Endothelial cell of umbilical vein (primary cell): ENCODE data around the gene ZC3H18. TPM values are rescaled to one million over a fixed set of nuclear protein-coding genes. Genes with fewer than 3 reads are reported as not detected.

ENCODE experiments used
- BruUV-seq: library from RNA; stranded (reverse); fragments of 400-500 nt; replicated peaks from 2 replicates; lab custom pipeline; 2021; lab: Mats Ljungman, UMichigan
- CTCF ChIA-PET: fragments of 300-600, 350-600 bp; sonication (Branson Sonifier 250); formaldehyde crosslinking; loops from one replicate; lab custom pipeline; 2021; ENCODE audit warnings: antibody characterized with exemption, inconsistent platforms; lab: Charles Lee
- POLR2A ChIA-PET: fragments of 300-600, 350-600 bp; sonication (Branson Sonifier 250); formaldehyde crosslinking; loops from one replicate; lab custom pipeline; 2021; ENCODE audit warnings: antibody characterized with exemption, inconsistent platforms; lab: Charles Lee
- DNase-seq: peaks from one replicate; pipeline ENCODE4 v3.0.0-alpha.2; 2011; ENCODE audit warnings: low read depth, low spot score
- FAIRE-seq: peaks from 2 replicates; lab custom pipeline; 2011; peaks lifted over from hg19 to GRCh38; lab: Jason Lieb, UNC
- H2AFZ ChIP-seq: 2 replicates; pipeline ENCODE4 v1.6.0; 2012; ENCODE audit warnings: low read depth, low read length, control low read depth, inconsistent platforms
- H3K27ac ChIP-seq: 2 replicates; pipeline ENCODE4 v1.5.1; 2011; ENCODE audit warnings: low read depth, mild to moderate bottlenecking, control low read depth, low read length, moderate library complexity; ENCODE audit not compliant: insufficient read depth
- H3K27me3 ChIP-seq, 2 experiments: 2 replicates each; pipeline versions ENCODE4 v1.6.0 to v1.6.1; 2011; ENCODE audit warnings: low read length in 2 of 2, mixed read lengths in 1 of 2; ENCODE audit not compliant: control insufficient read depth in 2 of 2, insufficient read depth in 2 of 2
- H3K36me3 ChIP-seq, 2 experiments: 2 replicates in 1 of 2; 3 replicates in 1 of 2; pipeline ENCODE4 v1.5.1; 2011; ENCODE audit warnings: low read length in 2 of 2, mild to moderate bottlenecking in 1 of 2, moderate library complexity in 1 of 2; ENCODE audit not compliant: control insufficient read depth in 2 of 2, insufficient read depth in 2 of 2; ENCODE audit errors: extremely low read depth in 1 of 2
- H3K4me1 ChIP-seq: 3 replicates; pipeline ENCODE4 v1.5.1; 2011; ENCODE audit warnings: mild to moderate bottlenecking, low read length; ENCODE audit not compliant: control insufficient read depth, insufficient read depth; ENCODE audit errors: extremely low read depth
- H3K4me2 ChIP-seq: 2 replicates; pipeline ENCODE4 v1.6.1; 2011; ENCODE audit warnings: low read length, control low read depth, mixed read lengths; ENCODE audit not compliant: insufficient read depth
- H3K4me3 ChIP-seq, 3 experiments: fragments of 200-600 bp in 1 of 3; sonication (generic), shearing (Covaris generic) in 1 of 3; replicated peaks in 1 of 3; 2 replicates each; pipeline ENCODE4 v1.5.1; 2011 to 2016; ENCODE audit warnings: control low read depth in 3 of 3, low read length in 3 of 3, mild to moderate bottlenecking in 2 of 3, inconsistent platforms in 1 of 3, low read depth in 1 of 3, moderate library complexity in 1 of 3; ENCODE audit not compliant: insufficient read depth in 1 of 3
- H3K79me2 ChIP-seq: 2 replicates; pipeline ENCODE4 v1.6.0; 2012; ENCODE audit warnings: low read length, inconsistent platforms; ENCODE audit not compliant: control insufficient read depth, insufficient read depth
- H3K9ac ChIP-seq: replicated peaks from 2 replicates; pipeline ENCODE3; 2011; ENCODE audit warnings: low read length, control low read depth; ENCODE audit not compliant: insufficient read depth; ENCODE audit errors: extremely low read depth
- H3K9me1 ChIP-seq: replicated peaks from 3 replicates; pipeline ENCODE4 v1.6.0; 2011; ENCODE audit warnings: mild to moderate bottlenecking, low read length; ENCODE audit not compliant: control insufficient read depth, insufficient read depth; ENCODE audit errors: extremely low read depth
- H3K9me3 ChIP-seq: replicated peaks from 2 replicates; pipeline ENCODE4 v1.5.1; 2012; ENCODE audit warnings: low read length, inconsistent platforms; ENCODE audit not compliant: control insufficient read depth, insufficient read depth
- H4K20me1 ChIP-seq: replicated peaks from 2 replicates; pipeline ENCODE3; 2011; ENCODE audit warnings: mild to moderate bottlenecking, low read length; ENCODE audit not compliant: control insufficient read depth, insufficient read depth; ENCODE audit errors: extremely low read depth
- GATA2 ChIP-seq: IDR thresholded peaks from 2 replicates; pipeline ENCODE4 v1.7.0; 2011; ENCODE audit warnings: low read depth, mild to moderate bottlenecking, moderate library complexity, mixed read lengths, low read length; ENCODE audit not compliant: insufficient read length, insufficient read depth
- JUN ChIP-seq: IDR thresholded peaks from 2 replicates; pipeline ENCODE4 v1.6.1; 2011; ENCODE audit warnings: borderline replicate concordance, low read depth; ENCODE audit not compliant: insufficient read length, insufficient read depth
- MYC ChIP-seq: IDR thresholded peaks from one replicate; pipeline ENCODE4 v1.6.1; 2011; ENCODE audit warnings: mild to moderate bottlenecking, low read depth, low read length
- dilution Hi-C: fragments of 300-500 bp; cut with MboI; formaldehyde crosslinking; loops from one replicate; pipeline ENCODE4 v1.15.0; 2019; ENCODE audit warnings: low sequenced_read_pairs; ENCODE audit not compliant: extremely low pct_ligation_motif_present
- intact Hi-C: fragments of 100-400 bp; cut with micrococcal nuclease; formaldehyde crosslinking; loops from one replicate; pipeline ENCODE4 v1.10.0; 2022
- polyA plus RNA-seq, 4 experiments: library from polyadenylated mRNA; depleted of rRNA in 3 of 4; stranded (reverse) in 3 of 4; unstranded in 1 of 4; fragments of >200 nt; gene quantifications; 2 replicates each; pipeline versions ENCODE4 v1.2.1 to v1.2.3, GENCODE V29; 2011 to 2012; ENCODE audit warnings: missing spikeins in 1 of 4
- total RNA-seq: library from RNA; stranded (reverse); gene quantifications from 2 replicates; pipeline ENCODE4 v1.2.3, GENCODE V29; 2021
- TF ChIP-seq, protein P1 (sequence below): IDR thresholded peaks from 2 replicates; pipeline ENCODE4 v1.6.1; 2011; ENCODE audit not compliant: insufficient read depth, insufficient read length

ZC3H18 gene
- total and polyA plus RNA-seq, 2 donors (not counting 3 experiments of a cell fraction or from before 2014, with no cell fraction given): 12.1 to 52.8 TPM

DNA sequence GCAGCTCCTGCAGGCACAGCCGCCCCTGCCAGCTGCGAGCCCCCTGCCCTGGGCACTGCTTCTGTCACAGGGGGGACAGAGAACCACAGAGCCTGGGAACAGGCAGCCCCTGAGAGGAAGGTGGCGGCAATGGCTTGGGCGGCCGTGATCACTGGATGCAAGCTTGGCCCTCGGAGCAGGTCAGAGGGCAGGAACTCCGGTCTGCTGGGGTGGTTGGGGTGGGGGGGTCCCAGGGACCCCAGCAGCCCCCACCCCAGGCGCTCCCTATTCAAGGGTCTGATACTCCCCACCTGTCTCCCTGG lies 82.5 kb downstream of the ZC3H18 start:
- H3K79me2 ChIP-seq: no peaks in the 10 kb centered on the region
- dilution Hi-C loops (no loop called here), intact Hi-C loops (no loop called here)
- H3K4me3 ChIP-seq: no peak overlapping the region
- no peaks in the 10 kb centered on the region for H4K20me1 ChIP-seq
- FAIRE-seq (no peak), DNase-seq (no peak)
- peaks cover 5 to 17% of the 10 kb centered on the region in 2 experiments for H3K36me3 ChIP-seq
- H2AFZ ChIP-seq: no peak overlapping the region
- H3K9me1 ChIP-seq: no peaks in the 10 kb centered on the region
- ChIA-PET CTCF (no interaction called here), POLR2A (no interaction called here)
- no peaks in the 10 kb centered on the region for H3K27me3 ChIP-seq
- no peak for TF ChIP-seq JUN
- TF ChIP-seq, protein P1, sequence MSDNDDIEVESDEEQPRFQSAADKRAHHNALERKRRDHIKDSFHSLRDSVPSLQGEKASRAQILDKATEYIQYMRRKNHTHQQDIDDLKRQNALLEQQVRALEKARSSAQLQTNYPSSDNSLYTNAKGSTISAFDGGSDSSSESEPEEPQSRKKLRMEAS: no peak
- no peak for TF ChIP-seq GATA2
- no peak overlapping the region for H3K27ac ChIP-seq
- no peak overlapping the region for H3K9ac ChIP-seq
- peaks cover 13% of the 10 kb centered on the region for H3K4me1 ChIP-seq
- H3K9me3 ChIP-seq: no peaks in the 10 kb centered on the region
- H3K4me2 ChIP-seq: no peak overlapping the region
- no TSS peak for BruUV-seq

DNA sequence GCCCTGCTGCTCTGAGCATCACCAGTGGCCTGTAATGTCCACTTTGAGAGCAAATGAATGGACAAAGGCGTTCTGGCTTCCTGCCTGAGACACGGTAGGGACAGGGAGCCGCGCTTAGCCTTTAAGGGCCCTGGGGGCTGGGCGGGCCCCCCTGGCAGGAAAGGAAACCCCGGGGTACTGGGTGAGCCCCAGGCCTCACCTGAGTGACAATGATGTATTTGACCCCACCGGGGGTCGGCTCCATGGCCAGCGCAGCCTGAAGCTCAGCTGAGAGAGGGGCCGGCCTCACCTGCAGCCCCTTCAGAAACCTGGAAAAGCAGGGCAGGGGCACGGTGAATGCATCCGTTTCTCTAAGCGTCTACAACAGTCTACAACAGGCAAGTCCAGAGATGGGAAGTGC lies 82.9 kb downstream of the ZC3H18 start:
- H3K4me1 ChIP-seq: peaks cover 13% of the 10 kb centered on the region
- ChIA-PET POLR2A (no interaction called here), CTCF (no interaction called here)
- intact Hi-C loops: no loop called here
- TF ChIP-seq, protein P1: no peak
- no peak for TF ChIP-seq MYC
- H3K4me3 ChIP-seq: no peak overlapping the region
- FAIRE-seq: no peak
- no peak overlapping the region for H3K27ac ChIP-seq
- H3K9me1 ChIP-seq: no peaks in the 10 kb centered on the region
- peaks cover 2% of the 10 kb centered on the region for H3K79me2 ChIP-seq
- no TSS peak for BruUV-seq
- H2AFZ ChIP-seq: no peak overlapping the region
- H3K4me2 ChIP-seq: no peak overlapping the region
- peaks cover 7 to 17% of the 10 kb centered on the region in 2 experiments for H3K36me3 ChIP-seq
- H3K9me3 ChIP-seq: no peaks in the 10 kb centered on the region
- H4K20me1 ChIP-seq: no peaks in the 10 kb centered on the region
- H3K27me3 ChIP-seq: no peaks in the 10 kb centered on the region
- no peak overlapping the region for H3K9ac ChIP-seq
- DNase-seq: no peak
- dilution Hi-C loops: no loop called here
